ENCODE data around the gene GALNT2. TPM values are rescaled to one million over a fixed set of nuclear protein-coding genes. Genes with fewer than 3 reads are reported as not detected.

GALNT2 gene
- total and polyA plus RNA-seq, 10 of the 15 experiments (the other 5 are each of a cell fraction or from before 2014, with no cell fraction given) = 0.52 to 27.7 (median 16.3) TPM

DNA sequence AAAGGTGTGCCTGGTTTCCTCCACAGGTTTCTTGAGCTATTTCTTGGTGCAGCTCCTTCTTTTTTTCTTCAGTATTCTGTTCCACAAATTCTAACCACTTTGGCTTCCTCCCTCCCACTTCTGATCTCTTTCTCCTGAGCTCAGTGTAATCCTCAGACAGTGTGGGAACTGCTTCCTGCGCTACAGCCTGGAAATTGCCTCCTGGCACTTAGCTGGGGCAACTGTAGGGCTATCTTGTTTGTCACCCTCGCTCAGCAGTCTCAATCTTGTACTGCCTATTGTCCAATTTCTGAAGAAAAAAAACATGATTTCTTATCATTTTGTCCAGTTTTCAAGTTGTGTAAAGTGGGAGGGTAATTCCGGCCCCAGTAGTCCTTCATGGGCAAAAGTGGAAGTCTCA is 24.0 kb upstream of the GALNT2 start:
- no peak overlapping the region for H3K4me3 ChIP-seq
- intact Hi-C loops (cut with micrococcal nuclease; ENCODE audit: unreplicated experiment) (no loop called here), in situ Hi-C loops (cut with MboI) (no loop called here)
- H3K27ac ChIP-seq (ENCODE audit: control insufficient read depth, insufficient read depth) = no peak overlapping the region
- H3K79me2 ChIP-seq (ENCODE audit: control insufficient read depth, insufficient read depth, low read length) = no peaks in the 10 kb centered on the region
- H3K9ac ChIP-seq (ENCODE audit: control insufficient read depth, insufficient read depth, low read length) = no peak overlapping the region
- WGBS (ENCODE audit: insufficient coverage, insufficient replicate concordance, low lambda C conversion rate, missing lambda C conversion rate) = 30% methylated on average over 3 of the region's 3 CpGs
- no peaks in the 10 kb centered on the region for H3K36me3 ChIP-seq (ENCODE audit: control insufficient read depth in 2 of 2, insufficient read depth in 2 of 2, low read length in 1 of 2)
- H2AFZ ChIP-seq (ENCODE audit: control insufficient read depth, low read depth, low read length) = no peak overlapping the region
- H4K20me1 ChIP-seq (ENCODE audit: control insufficient read depth, insufficient read depth) = no peaks in the 10 kb centered on the region
- DNase-seq (ENCODE audit: low read depth, low spot score) (no peak), ATAC-seq (no peak), FAIRE-seq (no peak)
- CTCF ChIA-PET = interaction anchor here (0.6 to 1.3 kb wide), 2 partner anchors 13 to 1568 kb away, joined by 4 to 5 read pairs; no protein-coding TSS in a partner anchor
- no peak overlapping the region for H3K4me2 ChIP-seq (ENCODE audit: control insufficient read depth, insufficient read depth)
- POLR2A ChIA-PET = no interaction called here
- H3K9me3 ChIP-seq (replicated peaks; ENCODE audit: control insufficient read depth, insufficient read depth, low read length) = no peaks in the 10 kb centered on the region
- no peaks in the 10 kb centered on the region for H3K4me1 ChIP-seq (ENCODE audit: control insufficient read depth, insufficient read depth, low read length)
- BruUV-seq (replicated peaks) = no TSS peak
- SMC1A ChIA-PET (ENCODE audit: uncharacterized antibody, unreplicated experiment) = interaction anchor here (1.2 to 2.9 kb wide), 2 partner anchors 13 kb away, joined by 3 to 10 read pairs; no protein-coding TSS in a partner anchor
- H3K27me3 ChIP-seq (replicated peaks in 1 of 2; ENCODE audit: control insufficient read depth in 2 of 2, insufficient read depth in 2 of 2, low read length in 1 of 2) = peaks cover 0 to 1% of the 10 kb centered on the region in 2 experiments; a peak in 1 of 4 replicates
- TF ChIP-seq, protein P1, sequence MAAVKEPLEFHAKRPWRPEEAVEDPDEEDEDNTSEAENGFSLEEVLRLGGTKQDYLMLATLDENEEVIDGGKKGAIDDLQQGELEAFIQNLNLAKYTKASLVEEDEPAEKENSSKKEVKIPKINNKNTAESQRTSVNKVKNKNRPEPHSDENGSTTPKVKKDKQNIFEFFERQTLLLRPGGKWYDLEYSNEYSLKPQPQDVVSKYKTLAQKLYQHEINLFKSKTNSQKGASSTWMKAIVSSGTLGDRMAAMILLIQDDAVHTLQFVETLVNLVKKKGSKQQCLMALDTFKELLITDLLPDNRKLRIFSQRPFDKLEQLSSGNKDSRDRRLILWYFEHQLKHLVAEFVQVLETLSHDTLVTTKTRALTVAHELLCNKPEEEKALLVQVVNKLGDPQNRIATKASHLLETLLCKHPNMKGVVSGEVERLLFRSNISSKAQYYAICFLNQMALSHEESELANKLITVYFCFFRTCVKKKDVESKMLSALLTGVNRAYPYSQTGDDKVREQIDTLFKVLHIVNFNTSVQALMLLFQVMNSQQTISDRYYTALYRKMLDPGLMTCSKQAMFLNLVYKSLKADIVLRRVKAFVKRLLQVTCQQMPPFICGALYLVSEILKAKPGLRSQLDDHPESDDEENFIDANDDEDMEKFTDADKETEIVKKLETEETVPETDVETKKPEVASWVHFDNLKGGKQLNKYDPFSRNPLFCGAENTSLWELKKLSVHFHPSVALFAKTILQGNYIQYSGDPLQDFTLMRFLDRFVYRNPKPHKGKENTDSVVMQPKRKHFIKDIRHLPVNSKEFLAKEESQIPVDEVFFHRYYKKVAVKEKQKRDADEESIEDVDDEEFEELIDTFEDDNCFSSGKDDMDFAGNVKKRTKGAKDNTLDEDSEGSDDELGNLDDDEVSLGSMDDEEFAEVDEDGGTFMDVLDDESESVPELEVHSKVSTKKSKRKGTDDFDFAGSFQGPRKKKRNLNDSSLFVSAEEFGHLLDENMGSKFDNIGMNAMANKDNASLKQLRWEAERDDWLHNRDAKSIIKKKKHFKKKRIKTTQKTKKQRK (IDR thresholded peaks at IDR 0.05; ENCODE audit: low read depth, low read length) = no peak
- TF ChIP-seq, protein P2, sequence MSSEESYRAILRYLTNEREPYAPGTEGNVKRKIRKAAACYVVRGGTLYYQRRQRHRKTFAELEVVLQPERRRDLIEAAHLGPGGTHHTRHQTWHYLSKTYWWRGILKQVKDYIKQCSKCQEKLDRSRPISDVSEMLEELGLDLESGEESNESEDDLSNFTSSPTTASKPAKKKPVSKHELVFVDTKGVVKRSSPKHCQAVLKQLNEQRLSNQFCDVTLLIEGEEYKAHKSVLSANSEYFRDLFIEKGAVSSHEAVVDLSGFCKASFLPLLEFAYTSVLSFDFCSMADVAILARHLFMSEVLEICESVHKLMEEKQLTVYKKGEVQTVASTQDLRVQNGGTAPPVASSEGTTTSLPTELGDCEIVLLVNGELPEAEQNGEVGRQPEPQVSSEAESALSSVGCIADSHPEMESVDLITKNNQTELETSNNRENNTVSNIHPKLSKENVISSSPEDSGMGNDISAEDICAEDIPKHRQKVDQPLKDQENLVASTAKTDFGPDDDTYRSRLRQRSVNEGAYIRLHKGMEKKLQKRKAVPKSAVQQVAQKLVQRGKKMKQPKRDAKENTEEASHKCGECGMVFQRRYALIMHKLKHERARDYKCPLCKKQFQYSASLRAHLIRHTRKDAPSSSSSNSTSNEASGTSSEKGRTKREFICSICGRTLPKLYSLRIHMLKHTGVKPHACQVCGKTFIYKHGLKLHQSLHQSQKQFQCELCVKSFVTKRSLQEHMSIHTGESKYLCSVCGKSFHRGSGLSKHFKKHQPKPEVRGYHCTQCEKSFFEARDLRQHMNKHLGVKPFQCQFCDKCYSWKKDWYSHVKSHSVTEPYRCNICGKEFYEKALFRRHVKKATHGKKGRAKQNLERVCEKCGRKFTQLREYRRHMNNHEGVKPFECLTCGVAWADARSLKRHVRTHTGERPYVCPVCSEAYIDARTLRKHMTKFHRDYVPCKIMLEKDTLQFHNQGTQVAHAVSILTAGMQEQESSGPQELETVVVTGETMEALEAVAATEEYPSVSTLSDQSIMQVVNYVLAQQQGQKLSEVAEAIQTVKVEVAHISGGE (CRISPR knock-in tag; IDR thresholded peaks at IDR 0.05) = no peak
- TF ChIP-seq SIN3A (IDR thresholded peaks at IDR 0.05; ENCODE audit: low read depth, low read length) = no peak
- RAD21 ChIA-PET (ENCODE audit: unreplicated experiment) = no interaction called here
